ENCODE data around the gene SLC44A2. TPM values are rescaled to one million over a fixed set of nuclear protein-coding genes. Genes with fewer than 3 reads are reported as not detected.

The SLC44A2 gene
- total and polyA plus RNA-seq, 2 of the 13 experiments (the other 11 are each of a cell fraction or from before 2014, with no cell fraction given) = 2.4 to 5.6 TPM

DNA sequence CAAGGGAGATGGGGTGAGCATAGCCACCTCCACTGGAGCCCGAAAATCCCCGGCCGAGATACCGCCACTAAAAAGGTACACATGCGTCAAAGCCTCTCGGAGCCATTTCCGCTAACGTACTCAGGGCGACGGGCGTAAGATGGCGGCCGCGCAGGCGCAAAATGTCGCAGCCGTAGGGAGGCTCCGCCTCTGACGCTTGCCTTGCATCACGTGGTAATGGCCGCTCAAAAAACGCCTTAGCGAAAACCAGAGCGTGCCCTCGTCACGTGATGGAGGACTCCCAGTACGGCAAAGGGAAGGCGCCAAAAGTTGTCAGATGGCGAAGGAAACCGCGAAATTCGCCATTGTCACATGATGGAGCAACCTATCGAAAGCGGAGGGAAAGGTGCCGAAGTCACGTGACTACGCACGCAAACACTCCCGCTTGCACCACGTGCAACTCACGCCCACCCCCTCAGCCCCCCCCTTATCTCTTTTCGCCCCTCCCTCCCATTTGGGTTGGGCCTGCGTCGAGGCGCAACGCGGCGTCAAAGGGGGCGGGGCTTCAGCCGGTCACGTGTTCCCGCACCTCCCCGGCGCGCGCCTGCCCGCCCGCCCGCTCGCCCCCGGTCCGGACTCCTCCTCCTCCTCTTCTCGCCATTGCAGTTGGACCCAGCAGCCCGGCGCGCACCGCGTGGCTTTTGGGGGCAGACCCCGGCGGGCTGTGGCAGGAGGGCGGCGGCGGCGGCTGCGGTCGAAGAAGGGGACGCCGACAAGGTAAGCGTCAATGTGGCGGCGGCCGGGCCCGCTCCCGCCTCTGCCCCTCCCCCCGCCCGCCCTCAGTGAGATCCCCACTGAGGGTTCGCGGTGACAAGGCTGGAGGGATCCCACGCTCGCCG, 28.6 kb downstream of the SLC44A2 start, which contains the start of gene ILF3 (continued):
- TF ChIP-seq ESRRA (CRISPR knock-in tag; IDR thresholded peaks at IDR 0.05; ENCODE audit: low read depth) (peak; percentile 21), KDM4B (CRISPR knock-in tag; IDR thresholded peaks at IDR 0.05) (peak; percentile 77; the same call in 1 of the 2 replicates), ZNF773 (CRISPR knock-in tag; IDR thresholded peaks at IDR 0.05; ENCODE audit: borderline replicate concordance) (peak; percentile 15; the same call in 1 of the 2 replicates), ZNF777 (CRISPR knock-in tag; IDR thresholded peaks at IDR 0.05) (no peak), CCAR2 (optimal IDR thresholded peaks at IDR 0.05; ENCODE audit: low read depth, low read length) (no peak), ZNF543 (CRISPR knock-in tag; IDR thresholded peaks at IDR 0.05) (0 out of 2 replicates have a peak, but pooled peaks have one; percentile 73), ZNF780A (CRISPR knock-in tag; IDR thresholded peaks at IDR 0.05) (no peak; the same call in 1 of the 2 replicates), ZNF709 (CRISPR knock-in tag; IDR thresholded peaks at IDR 0.05) (peak; percentile 84), BRCA1 (CRISPR knock-in tag; IDR thresholded peaks at IDR 0.05) (peak; percentile 91; the same call in 1 of the 2 replicates), ZNF572 (CRISPR knock-in tag; IDR thresholded peaks at IDR 0.05) (no peak), KDM6A (CRISPR knock-in tag; IDR thresholded peaks at IDR 0.05; ENCODE audit: low read depth) (no peak; the same call in 1 of the 2 replicates), ZNF552 (CRISPR knock-in tag; IDR thresholded peaks at IDR 0.05; ENCODE audit: borderline replicate concordance) (peak; percentile 78; the same call in 1 of the 2 replicates), SP2 (CRISPR knock-in tag; IDR thresholded peaks at IDR 0.05) (no peak; the same call in 1 of the 2 replicates), ZNF841 (CRISPR knock-in tag; IDR thresholded peaks at IDR 0.05; ENCODE audit: borderline replicate concordance) (no peak), ZIK1 (CRISPR knock-in tag; IDR thresholded peaks at IDR 0.05; ENCODE audit: borderline replicate concordance, low read depth) (peak; percentile 68; the same call in 1 of the 2 replicates), ZFAT (CRISPR knock-in tag; conservative IDR thresholded peaks at IDR 0.05) (no peak), ZFP41 (CRISPR knock-in tag; IDR thresholded peaks at IDR 0.05; ENCODE audit: borderline replicate concordance) (no peak)
- TF ChIP-seq, protein P1, sequence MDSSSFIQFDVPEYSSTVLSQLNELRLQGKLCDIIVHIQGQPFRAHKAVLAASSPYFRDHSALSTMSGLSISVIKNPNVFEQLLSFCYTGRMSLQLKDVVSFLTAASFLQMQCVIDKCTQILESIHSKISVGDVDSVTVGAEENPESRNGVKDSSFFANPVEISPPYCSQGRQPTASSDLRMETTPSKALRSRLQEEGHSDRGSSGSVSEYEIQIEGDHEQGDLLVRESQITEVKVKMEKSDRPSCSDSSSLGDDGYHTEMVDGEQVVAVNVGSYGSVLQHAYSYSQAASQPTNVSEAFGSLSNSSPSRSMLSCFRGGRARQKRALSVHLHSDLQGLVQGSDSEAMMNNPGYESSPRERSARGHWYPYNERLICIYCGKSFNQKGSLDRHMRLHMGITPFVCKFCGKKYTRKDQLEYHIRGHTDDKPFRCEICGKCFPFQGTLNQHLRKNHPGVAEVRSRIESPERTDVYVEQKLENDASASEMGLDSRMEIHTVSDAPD (CRISPR knock-in tag; IDR thresholded peaks at IDR 0.05) = no peak
- TF ChIP-seq, protein P2, sequence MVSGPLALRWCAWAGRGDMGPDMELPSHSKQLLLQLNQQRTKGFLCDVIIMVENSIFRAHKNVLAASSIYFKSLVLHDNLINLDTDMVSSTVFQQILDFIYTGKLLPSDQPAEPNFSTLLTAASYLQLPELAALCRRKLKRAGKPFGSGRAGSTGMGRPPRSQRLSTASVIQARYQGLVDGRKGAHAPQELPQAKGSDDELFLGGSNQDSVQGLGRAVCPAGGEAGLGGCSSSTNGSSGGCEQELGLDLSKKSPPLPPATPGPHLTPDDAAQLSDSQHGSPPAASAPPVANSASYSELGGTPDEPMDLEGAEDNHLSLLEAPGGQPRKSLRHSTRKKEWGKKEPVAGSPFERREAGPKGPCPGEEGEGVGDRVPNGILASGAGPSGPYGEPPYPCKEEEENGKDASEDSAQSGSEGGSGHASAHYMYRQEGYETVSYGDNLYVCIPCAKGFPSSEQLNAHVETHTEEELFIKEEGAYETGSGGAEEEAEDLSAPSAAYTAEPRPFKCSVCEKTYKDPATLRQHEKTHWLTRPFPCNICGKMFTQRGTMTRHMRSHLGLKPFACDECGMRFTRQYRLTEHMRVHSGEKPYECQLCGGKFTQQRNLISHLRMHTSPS (CRISPR knock-in tag; IDR thresholded peaks at IDR 0.05; ENCODE audit: low read depth) = no peak
- TF ChIP-seq, protein P3, sequence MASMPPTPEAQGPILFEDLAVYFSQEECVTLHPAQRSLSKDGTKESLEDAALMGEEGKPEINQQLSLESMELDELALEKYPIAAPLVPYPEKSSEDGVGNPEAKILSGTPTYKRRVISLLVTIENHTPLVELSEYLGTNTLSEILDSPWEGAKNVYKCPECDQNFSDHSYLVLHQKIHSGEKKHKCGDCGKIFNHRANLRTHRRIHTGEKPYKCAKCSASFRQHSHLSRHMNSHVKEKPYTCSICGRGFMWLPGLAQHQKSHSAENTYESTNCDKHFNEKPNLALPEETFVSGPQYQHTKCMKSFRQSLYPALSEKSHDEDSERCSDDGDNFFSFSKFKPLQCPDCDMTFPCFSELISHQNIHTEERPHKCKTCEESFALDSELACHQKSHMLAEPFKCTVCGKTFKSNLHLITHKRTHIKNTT (CRISPR knock-in tag; IDR thresholded peaks at IDR 0.05) = no peak
- TF ChIP-seq, protein P4, sequence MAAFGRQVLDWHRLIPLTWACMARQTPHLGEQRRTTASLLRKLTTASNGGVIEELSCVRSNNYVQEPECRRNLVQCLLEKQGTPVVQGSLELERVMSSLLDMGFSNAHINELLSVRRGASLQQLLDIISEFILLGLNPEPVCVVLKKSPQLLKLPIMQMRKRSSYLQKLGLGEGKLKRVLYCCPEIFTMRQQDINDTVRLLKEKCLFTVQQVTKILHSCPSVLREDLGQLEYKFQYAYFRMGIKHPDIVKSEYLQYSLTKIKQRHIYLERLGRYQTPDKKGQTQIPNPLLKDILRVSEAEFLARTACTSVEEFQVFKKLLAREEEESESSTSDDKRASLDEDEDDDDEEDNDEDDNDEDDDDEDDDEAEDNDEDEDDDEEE (CRISPR knock-in tag; IDR thresholded peaks at IDR 0.05) = peak; percentile 64; the same call in 1 of the 2 replicates
- TF ChIP-seq, protein P5, sequence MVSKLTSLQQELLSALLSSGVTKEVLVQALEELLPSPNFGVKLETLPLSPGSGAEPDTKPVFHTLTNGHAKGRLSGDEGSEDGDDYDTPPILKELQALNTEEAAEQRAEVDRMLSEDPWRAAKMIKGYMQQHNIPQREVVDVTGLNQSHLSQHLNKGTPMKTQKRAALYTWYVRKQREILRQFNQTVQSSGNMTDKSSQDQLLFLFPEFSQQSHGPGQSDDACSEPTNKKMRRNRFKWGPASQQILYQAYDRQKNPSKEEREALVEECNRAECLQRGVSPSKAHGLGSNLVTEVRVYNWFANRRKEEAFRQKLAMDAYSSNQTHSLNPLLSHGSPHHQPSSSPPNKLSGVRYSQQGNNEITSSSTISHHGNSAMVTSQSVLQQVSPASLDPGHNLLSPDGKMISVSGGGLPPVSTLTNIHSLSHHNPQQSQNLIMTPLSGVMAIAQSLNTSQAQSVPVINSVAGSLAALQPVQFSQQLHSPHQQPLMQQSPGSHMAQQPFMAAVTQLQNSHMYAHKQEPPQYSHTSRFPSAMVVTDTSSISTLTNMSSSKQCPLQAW (CRISPR knock-in tag; IDR thresholded peaks at IDR 0.05) = peak; percentile 72

Measured in HepG2 (cell line).